Stomach (tissue), 9 donors: ENCODE data around the gene TNFRSF14. TPM values are rescaled to one million over a fixed set of nuclear protein-coding genes. Genes with fewer than 3 reads are reported as not detected.
A peak's percentile ranks its signal among the peaks of the same experiment; 100 is the strongest.

ENCODE experiments used
- DNase-seq, 2 donors: peaks; one replicate each; pipeline versions ENCODE4 v3.0.0 to v3.0.0-alpha.2; 2013 to 2019
- H3K27ac ChIP-seq, 5 donors: fragments of 200-600 bp in 4 of 5; sonication (generic) in 4 of 5; one replicate each; pipeline ENCODE4 v1.5.1; 2013 to 2019; ENCODE audit warnings: mild to moderate bottlenecking in 1 of 5, moderate library complexity in 1 of 5
- H3K27me3 ChIP-seq, 3 donors: fragments of 200-600 bp; sonication (generic); one replicate each; pipeline ENCODE4 v1.5.1; 2017 to 2019; ENCODE audit warnings: mixed run types in 1 of 3
- H3K36me3 ChIP-seq, 4 donors: fragments of 200-600 bp; sonication (generic); 1 replicate in 3 of 4; 2 replicates in 1 of 4; pipeline ENCODE4 v1.5.1; 2016 to 2019
- H3K4me1 ChIP-seq, 4 donors: fragments of 200-600 bp; sonication (generic); one replicate each; pipeline ENCODE4 v1.5.1; 2016 to 2019
- H3K4me3 ChIP-seq, 4 donors: fragments of 200-600 bp; sonication (generic) in 3 of 4; one replicate each; pipeline ENCODE4 v1.5.1; 2016 to 2019; ENCODE audit warnings: mild to moderate bottlenecking in 1 of 4
- H3K9me3 ChIP-seq, 4 donors: fragments of 200-600 bp; sonication (generic); one replicate each; pipeline ENCODE4 v1.5.1; 2016 to 2019
- EP300 ChIP-seq: sonication (generic); formaldehyde crosslinking; IDR thresholded peaks from one replicate; pipeline ENCODE4 v1.6.1; 2017; ENCODE audit warnings: antibody characterized with exemption
- POLR2A ChIP-seq, 4 donors: fragments of 450-650 bp; IDR thresholded peaks; one replicate each; pipeline ENCODE4 v1.6.1; 2016; ENCODE audit warnings: antibody characterized with exemption in 4 of 4, control low read depth in 2 of 4, mild to moderate bottlenecking in 1 of 4, moderate library complexity in 1 of 4
- POLR2AphosphoS5 ChIP-seq, 3 donors: sonication (generic); formaldehyde crosslinking; IDR thresholded peaks; one replicate each; pipeline ENCODE4 v1.6.1; 2016; ENCODE audit warnings: antibody characterized with exemption in 3 of 3
- WGBS, 5 donors: extraction: QIAGEN DNeasy Blood & Tissue Kit in 3 of 5; methylation state at CpG; one replicate each; pipeline versions ENCODE4 v1.1.5 to v1.1.7; 2013 to 2018; 5-methylcytosine and 5-hydroxymethylcytosine counted together
- intact Hi-C: fragments of 100-400 bp; cut with DNase I; formaldehyde crosslinking; loops from one replicate; pipeline ENCODE4 v1.15.1; 2023; ENCODE audit warnings: low total_unique reads
- polyA plus RNA-seq, 3 donors: library from polyadenylated mRNA; stranded (reverse); fragments of 200-250 nt; gene quantifications; one replicate each; pipeline ENCODE4 v1.2.3, GENCODE V29; 2013
- total RNA-seq, 5 donors: library from RNA; depleted of rRNA; stranded (reverse); fragments of >200 nt; gene quantifications; one replicate each; pipeline versions ENCODE4 v1.1.0 to v1.2.3, GENCODE V29; 2014 to 2016
- TF ChIP-seq, protein P1 (sequence below), 7 experiments: fragments of 450-650 bp in 4 of 7; fragments of 200-600 bp in 3 of 7; sonication (generic) in 3 of 7; IDR thresholded peaks; one replicate each; pipeline ENCODE4 v1.5.1; 2016 to 2019; ENCODE audit warnings: antibody characterized with exemption in 7 of 7, control low read depth in 2 of 7, mild to moderate bottlenecking in 1 of 7
- donor health status: healthy with polysubstance abuse.
- donor health status: Bipolar disorder and iron deficiency.
- donor health status: healthy.

TNFRSF14 gene
- total and polyA plus RNA-seq, 8 donors, result 33.2 to 413 (median 103) TPM

DNA sequence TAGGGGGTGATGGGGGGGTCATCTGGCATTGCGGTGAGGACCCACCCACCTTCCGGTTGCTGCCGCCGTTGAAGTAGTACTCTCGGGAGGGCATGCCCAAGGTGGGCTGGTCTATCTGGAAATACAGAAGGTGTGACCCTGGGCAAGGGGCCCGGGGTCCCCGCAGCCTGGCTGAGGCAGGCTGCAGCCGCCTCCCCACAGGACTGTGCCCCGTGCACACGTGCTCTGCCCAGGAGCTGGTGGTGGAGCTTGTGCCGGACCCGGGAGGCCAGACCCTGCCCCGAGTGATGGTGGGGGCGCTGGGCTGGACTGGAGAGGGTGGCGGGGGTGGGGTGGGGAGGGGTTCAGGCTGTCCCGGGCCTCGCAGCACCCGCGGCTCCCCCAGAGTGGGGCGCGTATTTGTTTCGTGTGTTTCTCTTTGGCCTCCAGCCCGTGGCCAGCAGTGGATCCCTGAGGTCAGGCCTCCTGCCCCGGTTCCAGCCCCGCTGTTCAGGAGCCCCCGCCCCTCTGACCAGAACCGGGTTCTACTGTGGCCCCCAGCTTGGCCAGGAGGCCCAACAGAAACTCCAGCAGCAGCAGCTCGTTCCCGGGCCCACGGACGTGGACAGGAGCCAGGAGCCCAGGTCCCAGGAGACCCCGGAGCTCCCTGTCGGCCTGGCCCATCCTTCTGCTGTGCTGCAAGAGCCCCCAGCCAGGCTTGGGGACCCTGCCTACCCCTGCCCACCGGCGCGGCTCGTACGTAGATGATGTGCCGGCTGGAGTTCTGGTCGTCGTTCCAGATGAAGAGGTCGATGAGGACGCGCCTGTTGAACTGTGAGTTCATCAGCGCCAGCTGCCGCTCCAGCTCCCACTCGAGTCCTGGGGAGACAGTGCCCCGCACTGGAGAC lies 49.6 kb downstream of the TNFRSF14 start:
- WGBS, 5 donors, result 82 to 89% (median 86%) methylated on average over 33 to 48 of the region's 48 CpGs
- TF ChIP-seq, protein P1, sequence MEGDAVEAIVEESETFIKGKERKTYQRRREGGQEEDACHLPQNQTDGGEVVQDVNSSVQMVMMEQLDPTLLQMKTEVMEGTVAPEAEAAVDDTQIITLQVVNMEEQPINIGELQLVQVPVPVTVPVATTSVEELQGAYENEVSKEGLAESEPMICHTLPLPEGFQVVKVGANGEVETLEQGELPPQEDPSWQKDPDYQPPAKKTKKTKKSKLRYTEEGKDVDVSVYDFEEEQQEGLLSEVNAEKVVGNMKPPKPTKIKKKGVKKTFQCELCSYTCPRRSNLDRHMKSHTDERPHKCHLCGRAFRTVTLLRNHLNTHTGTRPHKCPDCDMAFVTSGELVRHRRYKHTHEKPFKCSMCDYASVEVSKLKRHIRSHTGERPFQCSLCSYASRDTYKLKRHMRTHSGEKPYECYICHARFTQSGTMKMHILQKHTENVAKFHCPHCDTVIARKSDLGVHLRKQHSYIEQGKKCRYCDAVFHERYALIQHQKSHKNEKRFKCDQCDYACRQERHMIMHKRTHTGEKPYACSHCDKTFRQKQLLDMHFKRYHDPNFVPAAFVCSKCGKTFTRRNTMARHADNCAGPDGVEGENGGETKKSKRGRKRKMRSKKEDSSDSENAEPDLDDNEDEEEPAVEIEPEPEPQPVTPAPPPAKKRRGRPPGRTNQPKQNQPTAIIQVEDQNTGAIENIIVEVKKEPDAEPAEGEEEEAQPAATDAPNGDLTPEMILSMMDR (IDR thresholded peaks at IDR 0.05), result no peak
- TF ChIP-seq POLR2AphosphoS5 (IDR thresholded peaks at IDR 0.05) (no peak), EP300 (no peak), POLR2A (IDR thresholded peaks at IDR 0.05) (no peak)
- no peaks in the 10 kb centered on the region for H3K9me3 ChIP-seq
- H3K36me3 ChIP-seq, result no peaks in the 10 kb centered on the region
- intact Hi-C loops, result no loop called here
- H3K27ac ChIP-seq, result no peak overlapping the region
- no peak for DNase-seq
- peaks cover 0 to 61% (median 4%) of the 10 kb centered on the region in 3 donors for H3K27me3 ChIP-seq
- no peak overlapping the region for H3K4me3 ChIP-seq
- H3K4me1 ChIP-seq, result peaks cover 0 to 11% (median 3%) of the 10 kb centered on the region in 4 donors

DNA sequence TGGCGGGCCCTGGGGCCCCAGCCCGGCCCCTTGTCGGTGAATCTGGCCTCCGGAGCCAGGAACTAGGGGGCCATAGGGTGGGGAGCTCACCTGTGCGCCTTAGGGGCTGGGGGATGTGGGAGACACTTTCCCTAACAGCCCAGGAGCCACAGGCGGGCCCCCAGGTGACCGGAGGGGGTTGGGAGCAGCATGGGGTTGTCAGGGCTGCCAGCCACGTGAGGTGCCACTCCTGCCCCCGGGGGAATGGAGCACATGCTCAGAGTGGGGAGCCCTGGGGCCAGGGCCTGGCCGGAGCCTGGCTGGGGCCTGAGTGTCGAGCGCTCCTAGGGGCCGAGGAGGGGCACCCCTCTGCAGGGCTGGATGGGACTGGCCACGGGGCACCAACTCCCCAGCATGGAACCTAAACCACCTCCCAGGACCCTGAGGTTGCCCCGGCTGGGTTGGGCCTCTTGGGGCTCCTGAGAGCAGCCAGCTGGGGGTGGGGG lies 50.3 kb downstream of the TNFRSF14 start:
- 84 to 90% (median 85%) methylated on average over 14 to 15 of the region's 15 CpGs for WGBS, 5 donors
- H3K4me1 ChIP-seq, result peaks cover 0 to 18% (median 9%) of the 10 kb centered on the region in 4 donors
- H3K27ac ChIP-seq, result no peak overlapping the region
- no peak for TF ChIP-seq POLR2AphosphoS5 (IDR thresholded peaks at IDR 0.05)
- intact Hi-C loops, result no loop called here
- no peaks in the 10 kb centered on the region for H3K36me3 ChIP-seq
- no peak for DNase-seq
- no peaks in the 10 kb centered on the region for H3K9me3 ChIP-seq
- peaks cover 0 to 68% (median 11%) of the 10 kb centered on the region in 3 donors for H3K27me3 ChIP-seq
- H3K4me3 ChIP-seq, result no peak overlapping the region

DNA sequence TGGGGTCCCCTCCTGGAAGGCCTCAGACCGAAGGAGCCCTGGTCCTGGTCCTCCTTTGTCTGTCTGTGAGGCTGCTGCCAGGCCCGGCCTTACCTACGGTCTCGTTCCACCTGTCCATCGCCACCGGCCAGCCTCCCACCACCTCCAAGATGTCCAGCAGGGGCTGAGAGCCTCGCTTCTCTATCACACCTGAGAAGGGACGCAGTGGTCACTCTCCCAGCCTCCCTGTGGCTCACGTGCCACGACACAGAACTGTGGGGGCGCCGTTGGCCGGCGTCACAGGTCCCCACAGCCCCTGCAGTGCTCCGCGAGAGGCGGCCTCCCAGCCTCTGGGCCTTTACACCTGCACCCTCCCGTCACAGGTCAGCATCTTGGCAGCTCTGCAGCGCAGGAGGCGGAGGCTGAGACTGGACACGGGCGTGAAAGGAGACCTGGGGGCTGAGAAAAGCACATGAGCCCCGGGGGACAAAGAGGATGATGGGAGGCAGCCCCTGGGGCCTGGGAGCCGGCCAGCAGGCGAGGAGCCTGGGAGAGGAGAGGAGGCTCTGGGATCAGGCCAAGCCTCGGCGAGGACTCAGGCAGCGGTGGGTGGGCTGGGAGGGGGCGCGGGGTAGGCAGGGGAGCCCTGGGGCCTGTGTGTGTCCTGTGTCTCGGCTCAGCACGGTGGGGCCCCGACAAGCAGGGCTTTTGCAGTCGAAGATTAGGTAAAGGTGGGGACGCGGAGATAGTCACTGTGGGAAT lies 50.9 kb downstream of the TNFRSF14 start:
- WGBS, 5 donors, result 73 to 81% (median 76%) methylated on average over 26 to 36 of the region's 36 CpGs
- Histone ChIP-seq H3K9me3 (no peaks in the 10 kb centered on the region), H3K4me3 (no peak overlapping the region), H3K4me1 (peaks cover 0 to 20% (median 10%) of the 10 kb centered on the region in 4 donors), H3K27me3 (peaks cover 0 to 71% (median 16%) of the 10 kb centered on the region in 3 donors), H3K27ac (no peak overlapping the region), H3K36me3 (no peaks in the 10 kb centered on the region)
- intact Hi-C loops, result no loop called here
- DNase-seq, result peak in 1 of 2 donors; percentile 56
- no peak for TF ChIP-seq POLR2AphosphoS5 (IDR thresholded peaks at IDR 0.05)

DNA sequence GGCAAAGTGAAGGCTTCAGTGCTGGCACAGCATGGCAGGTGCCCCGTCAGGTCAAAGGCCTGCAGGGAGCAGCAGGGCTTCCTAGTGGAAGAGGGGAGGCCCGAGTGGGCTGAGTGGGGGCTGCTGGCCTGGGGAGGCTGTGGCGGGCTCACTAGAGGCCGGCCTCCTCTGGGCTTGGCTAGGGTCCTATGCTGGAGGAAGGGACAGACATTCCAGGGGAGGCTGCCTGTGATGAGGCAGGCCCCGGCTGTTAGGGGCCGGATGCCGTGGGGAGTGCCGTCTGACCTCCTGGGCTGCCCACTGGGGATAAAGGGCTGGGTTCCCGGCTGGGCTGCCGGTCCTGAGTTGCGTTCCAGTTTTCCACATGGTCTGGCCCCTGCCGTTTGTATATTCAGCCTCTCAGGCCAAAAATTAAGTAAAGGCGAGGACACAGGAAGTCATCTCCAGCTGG lies 51.5 kb downstream of the TNFRSF14 start:
- Histone ChIP-seq H3K27me3 (peaks cover 0 to 71% (median 16%) of the 10 kb centered on the region in 3 donors), H3K27ac (no peak overlapping the region), H3K4me3 (no peak overlapping the region), H3K36me3 (no peaks in the 10 kb centered on the region), H3K4me1 (peaks cover 0 to 20% (median 10%) of the 10 kb centered on the region in 4 donors), H3K9me3 (no peaks in the 10 kb centered on the region)
- intact Hi-C loops, result no loop called here
- WGBS, 5 donors, result 66 to 81% (median 69%) methylated on average over 10 to 13 of the region's 13 CpGs
- no peak for TF ChIP-seq POLR2A (IDR thresholded peaks at IDR 0.05)
- TF ChIP-seq EP300, result no peak
- TF ChIP-seq, protein P1 (IDR thresholded peaks at IDR 0.05), result no peak
- TF ChIP-seq POLR2AphosphoS5 (IDR thresholded peaks at IDR 0.05), result no peak
- peak in 1 of 2 donors; percentile 81 for DNase-seq
